SH-SY5Y (cell line): ENCODE measurements around the gene KRT4.

Experiments
- GATA2 ChIP-seq: IDR thresholded peaks from 2 replicates; pipeline ENCODE4 v1.6.1; 2011; ENCODE audit warnings: mild to moderate bottlenecking, low read depth, low read length
- GATA3 ChIP-seq: IDR thresholded peaks from 2 replicates; pipeline ENCODE4 v1.6.1; 2011; ENCODE audit warnings: low read depth, mild to moderate bottlenecking, low read length, moderate library complexity

DNA sequence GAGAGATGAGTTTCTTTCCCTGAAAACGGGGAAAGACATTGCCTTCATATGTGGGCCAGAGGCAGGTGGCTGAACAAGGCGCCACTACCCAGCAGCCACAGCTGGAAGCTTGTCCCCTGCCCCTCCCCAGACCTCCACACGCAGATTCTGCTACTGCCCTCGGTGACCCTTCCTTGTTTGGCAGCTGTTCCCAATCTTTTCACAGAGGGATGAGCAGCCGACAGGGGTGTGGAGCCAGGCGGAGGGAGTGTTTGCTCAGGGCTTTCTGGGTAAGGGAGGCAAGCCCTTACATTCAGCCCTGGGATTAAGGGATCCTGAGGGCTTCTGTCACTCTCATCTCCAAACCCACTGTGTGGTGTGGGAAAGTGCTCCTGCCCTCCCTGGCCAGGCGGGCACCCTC lies 4.5 kb upstream of the KRT4 start:
- TF ChIP-seq GATA2 = no peak
- TF ChIP-seq GATA3 = no peak
